Mucosa of descending colon (tissue), 3 donors: ENCODE data around the gene ALG9. TPM values are rescaled to one million over a fixed set of nuclear protein-coding genes. Genes with fewer than 3 reads are reported as not detected.

ENCODE experiments used
- ATAC-seq: fragments of 200-7000 bp; cut with Tn5 transposase; one replicate; pipeline ENCODE4 v1.9.1; 2020; ENCODE audit warnings: mild to moderate bottlenecking, moderate library complexity
- DNase-seq, 3 donors: peaks; one replicate each; pipeline ENCODE4 v3.0.0-alpha.2; 2020
- H3K36me3 ChIP-seq: fragments of 200-600 bp; one replicate; pipeline ENCODE4 v1.8.0; 2021; ENCODE audit warnings: low read depth, mild to moderate bottlenecking
- H3K4me1 ChIP-seq: fragments of 200-600 bp; one replicate; pipeline ENCODE4 v1.8.0; 2021; ENCODE audit warnings: low read depth, mild to moderate bottlenecking
- H3K4me3 ChIP-seq: fragments of 200-600 bp; one replicate; pipeline ENCODE4 v1.8.0; 2021; ENCODE audit warnings: mild to moderate bottlenecking
- H3K9me3 ChIP-seq: fragments of 200-600 bp; one replicate; pipeline ENCODE4 v1.8.0; 2021; ENCODE audit warnings: mild to moderate bottlenecking
- intact Hi-C, 2 donors: fragments of 100-400 bp; cut with DNase I in 1 of 2; cut with micrococcal nuclease in 1 of 2; formaldehyde crosslinking; loops; one replicate each; pipeline versions ENCODE4 v1.11.0 to v1.11.1; 2022; cut with DNase I, micrococcal nuclease
- total RNA-seq, 3 donors: library from RNA; stranded (reverse); fragmentation: NEBNext Ultra II Directional in 2 of 3; extraction: Animal tissue kit (Norgen Biotek cat#: 25700) in 2 of 3; gene quantifications; one replicate each; pipeline versions ENCODE4 v1.2.1 to v1.2.4, GENCODE V29; 2021 to 2023
- TF ChIP-seq, protein P1 (sequence below): fragments of 200-600 bp; IDR thresholded peaks from one replicate; pipeline ENCODE4 v1.8.0; 2022; ENCODE audit warnings: antibody characterized with exemption, mild to moderate bottlenecking
- donor health status: DM: no; HTN: no; CAD: no; lungs with moderate emphysema.
- donor health status: DM: no; HTN: no; CAD: no.
- donor health status: DM: no; HTN: yes; CAD: no.

The ALG9 gene
- total RNA-seq, 3 donors from 2014 or later, result 16.7 to 29.3 (median 21.1) TPM

DNA sequence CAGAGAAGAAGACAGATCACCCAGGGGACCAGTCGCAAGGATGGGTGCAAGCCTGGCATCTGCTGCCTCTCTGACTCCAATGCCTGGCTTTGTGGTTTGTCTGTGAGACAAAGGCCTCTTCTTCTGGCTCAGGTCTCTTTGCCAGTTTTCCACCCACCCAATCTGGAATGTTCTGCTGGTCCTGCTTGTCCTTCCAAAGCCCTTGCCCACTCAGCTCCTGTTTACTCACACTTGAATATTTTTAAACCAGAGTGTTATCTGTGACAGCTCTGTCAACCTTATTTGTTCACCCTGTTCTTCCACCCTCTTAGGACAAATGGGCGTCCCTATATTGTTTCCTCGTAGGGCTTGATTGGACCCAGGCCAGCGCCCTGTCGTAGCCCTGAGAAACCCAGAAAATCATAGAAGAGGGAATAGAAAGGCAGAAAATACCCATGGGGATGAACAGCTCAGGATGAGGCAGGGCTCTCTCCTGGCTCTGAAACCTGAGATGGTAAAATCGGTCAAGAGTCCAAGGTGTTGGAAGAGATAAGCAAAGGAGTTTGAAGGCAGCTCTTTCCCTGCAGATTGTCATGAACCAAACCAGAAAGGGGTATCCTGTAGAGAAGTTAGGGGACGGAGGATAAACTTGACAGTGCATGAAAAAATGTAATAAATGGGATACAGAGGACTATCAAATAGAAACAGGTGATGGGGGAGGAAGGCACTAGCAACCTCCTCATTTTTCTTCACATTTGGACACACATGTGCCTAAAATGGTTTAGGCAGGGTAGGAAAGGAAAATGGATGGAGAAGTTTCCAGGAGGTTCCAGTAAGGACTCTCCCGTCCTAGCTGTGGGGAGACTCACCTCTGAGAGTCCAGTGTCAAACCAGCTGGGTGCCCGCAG lies 39.5 kb upstream of the ALG9 start:
- intact Hi-C loops, result no loop called here

DNA sequence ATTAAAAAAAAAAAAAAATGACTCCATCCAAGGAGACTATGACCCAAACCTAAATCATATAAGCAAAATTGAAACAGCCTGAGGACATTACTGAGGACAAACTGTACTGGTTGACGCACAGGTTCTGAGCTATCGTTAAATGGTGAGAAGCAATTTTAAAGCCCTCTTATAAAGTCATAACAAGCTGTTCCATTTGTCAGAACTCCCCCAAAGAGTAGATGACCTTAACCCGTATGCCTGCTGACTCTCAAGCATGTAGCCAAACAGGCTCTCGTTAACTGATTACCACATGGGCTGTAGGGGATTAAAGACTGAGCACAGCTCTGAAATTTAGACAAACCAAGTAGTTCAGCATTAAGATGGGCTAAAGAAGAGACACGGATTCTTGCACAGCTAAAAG lies 38.0 kb upstream of the ALG9 start:
- intact Hi-C loops, result no loop called here
- no peaks in the 10 kb centered on the region for H3K9me3 ChIP-seq
- TF ChIP-seq, protein P1, sequence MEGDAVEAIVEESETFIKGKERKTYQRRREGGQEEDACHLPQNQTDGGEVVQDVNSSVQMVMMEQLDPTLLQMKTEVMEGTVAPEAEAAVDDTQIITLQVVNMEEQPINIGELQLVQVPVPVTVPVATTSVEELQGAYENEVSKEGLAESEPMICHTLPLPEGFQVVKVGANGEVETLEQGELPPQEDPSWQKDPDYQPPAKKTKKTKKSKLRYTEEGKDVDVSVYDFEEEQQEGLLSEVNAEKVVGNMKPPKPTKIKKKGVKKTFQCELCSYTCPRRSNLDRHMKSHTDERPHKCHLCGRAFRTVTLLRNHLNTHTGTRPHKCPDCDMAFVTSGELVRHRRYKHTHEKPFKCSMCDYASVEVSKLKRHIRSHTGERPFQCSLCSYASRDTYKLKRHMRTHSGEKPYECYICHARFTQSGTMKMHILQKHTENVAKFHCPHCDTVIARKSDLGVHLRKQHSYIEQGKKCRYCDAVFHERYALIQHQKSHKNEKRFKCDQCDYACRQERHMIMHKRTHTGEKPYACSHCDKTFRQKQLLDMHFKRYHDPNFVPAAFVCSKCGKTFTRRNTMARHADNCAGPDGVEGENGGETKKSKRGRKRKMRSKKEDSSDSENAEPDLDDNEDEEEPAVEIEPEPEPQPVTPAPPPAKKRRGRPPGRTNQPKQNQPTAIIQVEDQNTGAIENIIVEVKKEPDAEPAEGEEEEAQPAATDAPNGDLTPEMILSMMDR, result no peak
- ATAC-seq, result no peak
- H3K4me1 ChIP-seq, result no peaks in the 10 kb centered on the region
- H3K36me3 ChIP-seq, result no peaks in the 10 kb centered on the region
- no peak for DNase-seq
- H3K4me3 ChIP-seq, result no peak overlapping the region

More for the DNA sequence above, 39.5 kb upstream of the ALG9 start:
- ATAC-seq (no peak), DNase-seq (no peak)
- H3K36me3 ChIP-seq, result no peaks in the 10 kb centered on the region
- no peaks in the 10 kb centered on the region for H3K4me1 ChIP-seq
- TF ChIP-seq, protein P1, result no peak
- no peak overlapping the region for H3K4me3 ChIP-seq
- H3K9me3 ChIP-seq, result no peaks in the 10 kb centered on the region

DNA sequence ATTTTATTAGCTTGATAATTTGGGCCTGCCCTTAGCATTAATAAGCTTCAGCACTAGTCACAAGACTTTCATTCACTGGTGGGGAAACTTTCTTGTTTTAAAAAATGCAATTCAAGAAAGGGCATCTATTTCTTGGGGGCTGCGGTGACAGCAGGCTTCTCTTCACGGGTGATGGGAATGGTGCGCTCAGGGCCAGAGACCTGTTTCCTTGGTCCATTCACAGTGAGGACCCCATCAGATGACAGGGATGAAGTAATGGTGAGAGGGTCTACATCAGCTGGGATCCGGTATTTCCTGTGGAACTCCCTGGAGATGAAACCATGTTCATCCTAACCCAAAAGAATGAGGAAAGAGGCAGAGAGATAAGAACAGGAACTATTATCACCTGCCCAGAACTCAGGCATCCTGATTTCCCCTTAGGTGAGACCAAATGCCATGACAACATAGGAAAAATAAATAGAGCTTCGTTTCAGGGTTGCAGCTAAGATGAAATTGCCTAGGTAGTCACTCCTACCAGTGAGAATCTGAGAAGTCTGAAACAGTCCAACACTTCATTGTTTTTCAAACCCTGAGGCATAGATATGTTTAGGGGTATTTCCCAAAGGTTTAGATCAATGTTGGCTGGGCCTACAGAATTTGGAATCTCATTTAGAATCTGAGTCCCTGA lies 37.4 kb upstream of the ALG9 start:
- Histone ChIP-seq H3K4me3 (no peak overlapping the region), H3K4me1 (no peaks in the 10 kb centered on the region), H3K36me3 (no peaks in the 10 kb centered on the region), H3K9me3 (no peaks in the 10 kb centered on the region)
- intact Hi-C loops, result no loop called here
- TF ChIP-seq, protein P1, result no peak
- DNase-seq (no peak), ATAC-seq (no peak)

DNA sequence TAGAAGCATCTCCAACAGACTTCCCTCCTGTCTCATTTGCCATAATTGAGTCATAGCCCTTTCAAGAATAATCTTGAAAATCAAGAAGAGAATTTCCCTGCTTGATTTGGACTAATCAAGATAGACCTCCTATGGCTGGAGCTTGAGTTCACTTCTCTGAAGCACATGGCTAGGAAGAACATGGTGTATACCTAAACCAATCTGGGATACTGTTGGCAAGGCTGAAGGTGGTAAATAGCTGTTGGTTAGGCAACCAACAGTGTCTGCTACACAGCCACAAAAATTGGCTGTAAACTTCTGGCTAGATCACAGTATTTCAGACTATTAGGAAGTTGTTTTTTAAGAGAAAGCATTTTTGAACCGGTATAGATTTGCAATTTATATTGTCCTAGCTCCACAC lies 35.3 kb upstream of the ALG9 start:
- ATAC-seq (no peak), DNase-seq (no peak)
- TF ChIP-seq, protein P1, result no peak

DNA sequence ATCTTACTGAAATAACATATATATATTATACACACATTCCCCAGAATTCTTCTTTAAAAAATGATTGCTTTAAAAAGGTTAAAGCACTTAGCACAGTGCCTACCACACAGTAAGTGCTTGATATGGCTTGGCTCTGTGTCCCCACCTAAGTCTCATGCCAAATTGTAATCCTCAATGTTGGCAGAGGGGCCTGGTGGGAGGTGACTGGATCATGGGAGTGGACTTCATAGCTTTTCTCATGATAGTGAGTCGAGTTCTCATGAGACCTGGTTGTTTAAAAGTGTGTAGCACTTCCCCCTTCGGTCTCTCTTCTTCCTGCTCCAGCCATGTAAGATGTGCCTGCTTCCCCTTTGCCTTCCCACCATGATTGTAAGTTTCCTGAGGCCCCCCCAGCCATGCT lies 34.0 kb upstream of the ALG9 start:
- ATAC-seq (no peak), DNase-seq (no peak)
- TF ChIP-seq, protein P1, result no peak
- Histone ChIP-seq H3K4me1 (no peaks in the 10 kb centered on the region), H3K4me3 (no peak overlapping the region), H3K36me3 (no peaks in the 10 kb centered on the region), H3K9me3 (no peaks in the 10 kb centered on the region)
- intact Hi-C loops, result no loop called here

More for the DNA sequence above, 35.3 kb upstream of the ALG9 start:
- no peaks in the 10 kb centered on the region for H3K9me3 ChIP-seq
- no peak overlapping the region for H3K4me3 ChIP-seq
- intact Hi-C loops, result no loop called here
- H3K4me1 ChIP-seq, result no peaks in the 10 kb centered on the region
- H3K36me3 ChIP-seq, result no peaks in the 10 kb centered on the region
